Liver (tissue), 3 donors: Measurements from ENCODE around the gene RUFY4.

ENCODE experiments used
- FOXA1 ChIP-seq: IDR thresholded peaks from 2 replicates; pipeline ENCODE4 v1.6.1; 2016; ENCODE audit warnings: antibody characterized with exemption
- GABPA ChIP-seq, 2 donors: IDR thresholded peaks in 1 of 2; conservative IDR thresholded peaks in 1 of 2; 2 replicates each; pipeline ENCODE4 v1.6.1; 2016; ENCODE audit warnings: antibody characterized with exemption in 2 of 2, mild to moderate bottlenecking in 1 of 2, moderate library complexity in 1 of 2
- JUND ChIP-seq, 2 donors: IDR thresholded peaks; 2 replicates each; pipeline ENCODE4 v1.6.1; 2016; ENCODE audit warnings: antibody characterized with exemption in 2 of 2
- REST ChIP-seq: IDR thresholded peaks from 2 replicates; pipeline ENCODE4 v1.6.1; 2016; ENCODE audit warnings: antibody characterized with exemption, mild to moderate bottlenecking
- TAF1 ChIP-seq: conservative IDR thresholded peaks from 2 replicates; pipeline ENCODE4 v1.6.1; 2016; ENCODE audit warnings: antibody characterized with exemption, mild to moderate bottlenecking
- YY1 ChIP-seq: IDR thresholded peaks from 2 replicates; pipeline ENCODE4 v1.6.1; 2016; ENCODE audit warnings: antibody characterized with exemption, mild to moderate bottlenecking
- ZBTB33 ChIP-seq: IDR thresholded peaks from 2 replicates; pipeline ENCODE4 v1.6.1; 2016; ENCODE audit warnings: antibody characterized with exemption
- TF ChIP-seq, protein P1 (sequence below): fragments of 150-350 bp; IDR thresholded peaks from 2 replicates; pipeline ENCODE4 v1.5.1; 2017; ENCODE audit warnings: improper control_type of control experiment, low read depth, low read length; ENCODE audit not compliant: missing input control
- TF ChIP-seq, protein P2 (sequence below): IDR thresholded peaks from 2 replicates; pipeline ENCODE4 v1.6.1; 2016; ENCODE audit warnings: antibody characterized with exemption
- donor health status: healthy.
- donor health status: healthy.

DNA sequence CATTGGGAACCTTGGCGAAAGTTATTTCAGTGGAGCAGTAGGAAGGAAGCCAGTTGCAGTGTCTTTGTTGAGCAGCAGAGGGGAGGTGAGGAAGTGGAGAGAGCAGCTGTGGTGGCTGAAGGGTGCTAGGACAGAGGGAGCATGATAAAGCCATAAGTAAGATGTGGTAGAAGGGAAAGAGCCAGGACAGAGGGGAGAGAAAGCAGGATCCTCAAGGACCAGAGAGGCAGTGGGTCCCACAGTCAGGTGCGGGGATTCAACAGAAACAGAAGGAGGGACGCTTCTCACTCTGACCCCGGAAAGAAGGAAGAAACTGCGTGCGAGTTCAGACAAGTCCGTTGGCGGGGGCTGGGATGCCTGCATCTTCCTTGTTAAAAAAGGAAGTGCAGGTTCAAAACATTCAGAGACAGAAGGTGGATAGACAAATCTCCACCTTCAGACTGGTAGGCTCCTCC, 56.6 kb downstream of the RUFY4 start, which contains the start of gene CXCR2:
- TF ChIP-seq, protein P1, sequence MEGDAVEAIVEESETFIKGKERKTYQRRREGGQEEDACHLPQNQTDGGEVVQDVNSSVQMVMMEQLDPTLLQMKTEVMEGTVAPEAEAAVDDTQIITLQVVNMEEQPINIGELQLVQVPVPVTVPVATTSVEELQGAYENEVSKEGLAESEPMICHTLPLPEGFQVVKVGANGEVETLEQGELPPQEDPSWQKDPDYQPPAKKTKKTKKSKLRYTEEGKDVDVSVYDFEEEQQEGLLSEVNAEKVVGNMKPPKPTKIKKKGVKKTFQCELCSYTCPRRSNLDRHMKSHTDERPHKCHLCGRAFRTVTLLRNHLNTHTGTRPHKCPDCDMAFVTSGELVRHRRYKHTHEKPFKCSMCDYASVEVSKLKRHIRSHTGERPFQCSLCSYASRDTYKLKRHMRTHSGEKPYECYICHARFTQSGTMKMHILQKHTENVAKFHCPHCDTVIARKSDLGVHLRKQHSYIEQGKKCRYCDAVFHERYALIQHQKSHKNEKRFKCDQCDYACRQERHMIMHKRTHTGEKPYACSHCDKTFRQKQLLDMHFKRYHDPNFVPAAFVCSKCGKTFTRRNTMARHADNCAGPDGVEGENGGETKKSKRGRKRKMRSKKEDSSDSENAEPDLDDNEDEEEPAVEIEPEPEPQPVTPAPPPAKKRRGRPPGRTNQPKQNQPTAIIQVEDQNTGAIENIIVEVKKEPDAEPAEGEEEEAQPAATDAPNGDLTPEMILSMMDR = no peak
- TF ChIP-seq, protein P2, sequence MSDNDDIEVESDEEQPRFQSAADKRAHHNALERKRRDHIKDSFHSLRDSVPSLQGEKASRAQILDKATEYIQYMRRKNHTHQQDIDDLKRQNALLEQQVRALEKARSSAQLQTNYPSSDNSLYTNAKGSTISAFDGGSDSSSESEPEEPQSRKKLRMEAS = no peak
- TF ChIP-seq TAF1 = no peak
- TF ChIP-seq GABPA (IDR thresholded peaks at IDR 0.05 in 1 of 2, conservative IDR thresholded peaks at IDR 0.05 in 1 of 2) = no peak
- no peak for TF ChIP-seq REST
- TF ChIP-seq YY1 = no peak
- no peak for TF ChIP-seq JUND (IDR thresholded peaks at IDR 0.05)
- no peak for TF ChIP-seq ZBTB33
- TF ChIP-seq FOXA1 = no peak
